Stimulated activated CD4-positive, alpha-beta T cell treated with anti-CD3 and anti-CD28 coated beads, Interleukin-4, amount 100 ng/mL, for 24 hours (primary cell): ENCODE results near the gene ZNF219.

Source experiments
- DNase-seq: peaks from one replicate; pipeline ENCODE4 v3.0.0-alpha.2; 2020

Gene ZNF219

GRCh38 chr14:21063479-21063878, 35.0 kb downstream of the ZNF219 start:
- no peak for DNase-seq

GRCh38 chr14:21061347-21061668, 37.1 kb downstream of the ZNF219 start:
- no peak for DNase-seq

GRCh38 chr14:21060614-21061346, 37.7 kb downstream of the ZNF219 start:
- no peak for DNase-seq

GRCh38 chr14:21059842-21060613, 38.4 kb downstream of the ZNF219 start:
- no peak for DNase-seq

- DNase-seq = no peak
Observed at GRCh38 chr14:21058903-21059302, 39.6 kb downstream of the ZNF219 start.

GRCh38 chr14:21057803-21058675, 40.4 kb downstream of the ZNF219 start, which contains the start of gene RNASE8:
Gene RNASE8 (plus strand): TSS chr14:21057822. CDS start chr14:21057893, 71 bp downstream.
- DNase-seq = no peak

- no peak for DNase-seq
Observed at GRCh38 chr14:21056520-21057163, 41.8 kb downstream of the ZNF219 start.

- DNase-seq = no peak
Observed at GRCh38 chr14:21055432-21056117, 42.9 kb downstream of the ZNF219 start.

- DNase-seq = no peak
Observed at GRCh38 chr14:21054768-21055145, 43.7 kb downstream of the ZNF219 start.

- DNase-seq = no peak
Observed at GRCh38 chr14:21054123-21054767, 44.2 kb downstream of the ZNF219 start.

- no peak for DNase-seq
Observed at GRCh38 chr14:21053184-21054122, 45.0 kb downstream of the ZNF219 start.

- no peak for DNase-seq
Observed at GRCh38 chr14:21050597-21050996, 47.9 kb downstream of the ZNF219 start.

GRCh38 chr14:21049271-21049673, 49.2 kb downstream of the ZNF219 start:
- DNase-seq = no peak

GRCh38 chr14:21048638-21049037, 49.8 kb downstream of the ZNF219 start:
- no peak for DNase-seq

GRCh38 chr14:21047378-21047781, 51.1 kb downstream of the ZNF219 start:
- no peak for DNase-seq

GRCh38 chr14:21043974-21044618, 54.4 kb downstream of the ZNF219 start:
- no peak for DNase-seq

- DNase-seq = no peak
Observed at GRCh38 chr14:21043387-21043973, 55.0 kb downstream of the ZNF219 start.

GRCh38 chr14:21042918-21043317, 55.5 kb downstream of the ZNF219 start:
- no peak for DNase-seq

GRCh38 chr14:21041676-21042433, 56.6 kb downstream of the ZNF219 start, which contains the start of gene RNASE7:
Gene RNASE7 (plus strand): TSS chr14:21042362. CDS start chr14:21042993, 631 bp downstream.
- DNase-seq = no peak
